ENCODE data around the gene LONP1.

DNA sequence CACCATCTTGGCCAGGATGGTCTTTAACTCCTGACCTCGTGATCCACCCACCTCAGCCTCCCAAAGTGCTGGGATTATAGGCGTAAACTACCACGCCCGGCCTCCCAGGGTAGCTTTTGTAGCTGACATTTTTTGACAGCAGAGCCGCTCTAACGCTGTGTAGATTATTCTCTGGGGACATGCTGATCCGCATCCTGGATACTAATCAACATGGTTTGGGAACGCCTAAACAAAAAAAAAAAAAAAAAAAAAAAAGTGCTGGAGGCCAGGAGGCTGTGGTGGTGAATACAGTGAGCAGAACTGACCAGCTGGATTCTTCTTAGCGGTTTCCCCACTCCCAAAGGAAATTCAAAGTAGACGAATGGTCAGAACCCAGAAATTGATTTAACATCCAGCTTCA, 5.1 kb downstream of the LONP1 start:
- TF ChIP-seq YY1 (IDR thresholded peaks at IDR 0.05; ENCODE audit: insufficient read depth, insufficient read length) (no peak), ZNF274 (IDR thresholded peaks at IDR 0.05; ENCODE audit: low read depth, low read length) (no peak), SUZ12 (IDR thresholded peaks at IDR 0.05; ENCODE audit: extremely low read depth, insufficient read depth, insufficient read length) (no peak)
